ENCODE results near the gene SPOCK2.

- TF ChIP-seq, protein P1, sequence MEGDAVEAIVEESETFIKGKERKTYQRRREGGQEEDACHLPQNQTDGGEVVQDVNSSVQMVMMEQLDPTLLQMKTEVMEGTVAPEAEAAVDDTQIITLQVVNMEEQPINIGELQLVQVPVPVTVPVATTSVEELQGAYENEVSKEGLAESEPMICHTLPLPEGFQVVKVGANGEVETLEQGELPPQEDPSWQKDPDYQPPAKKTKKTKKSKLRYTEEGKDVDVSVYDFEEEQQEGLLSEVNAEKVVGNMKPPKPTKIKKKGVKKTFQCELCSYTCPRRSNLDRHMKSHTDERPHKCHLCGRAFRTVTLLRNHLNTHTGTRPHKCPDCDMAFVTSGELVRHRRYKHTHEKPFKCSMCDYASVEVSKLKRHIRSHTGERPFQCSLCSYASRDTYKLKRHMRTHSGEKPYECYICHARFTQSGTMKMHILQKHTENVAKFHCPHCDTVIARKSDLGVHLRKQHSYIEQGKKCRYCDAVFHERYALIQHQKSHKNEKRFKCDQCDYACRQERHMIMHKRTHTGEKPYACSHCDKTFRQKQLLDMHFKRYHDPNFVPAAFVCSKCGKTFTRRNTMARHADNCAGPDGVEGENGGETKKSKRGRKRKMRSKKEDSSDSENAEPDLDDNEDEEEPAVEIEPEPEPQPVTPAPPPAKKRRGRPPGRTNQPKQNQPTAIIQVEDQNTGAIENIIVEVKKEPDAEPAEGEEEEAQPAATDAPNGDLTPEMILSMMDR (conservative IDR thresholded peaks at IDR 0.05), result no peak
- TF ChIP-seq ZFX (IDR thresholded peaks at IDR 0.05), result no peak
Observed at GRCh38 chr10:72127571-72127970, 39.2 kb upstream of the SPOCK2 start.
